IPS DF 4.7 (cell line): ENCODE measurements around the gene NPHP4.

Source experiments
- DNase-seq: peaks from one replicate; pipeline ENCODE4 v3.0.0-alpha.2; 2013; ENCODE audit warnings: low spot score; ENCODE audit errors: extremely low read depth

NPHP4 gene

GRCh38 chr1:5834477-5835178 is 157.6 kb downstream of the NPHP4 start:
- no peak for DNase-seq

GRCh38 chr1:5833911-5834310 is 158.3 kb downstream of the NPHP4 start:
- no peak for DNase-seq

- DNase-seq: no peak
Observed at GRCh38 chr1:5832916-5833895, 159.0 kb downstream of the NPHP4 start.

- no peak for DNase-seq
Observed at GRCh38 chr1:5831600-5832335, 160.5 kb downstream of the NPHP4 start.

- peak; percentile 76 for DNase-seq
Observed at GRCh38 chr1:5830771-5831599, 161.2 kb downstream of the NPHP4 start.

- DNase-seq: no peak
Observed at GRCh38 chr1:5829414-5829813, 162.8 kb downstream of the NPHP4 start.

GRCh38 chr1:5828308-5828935 is 163.8 kb downstream of the NPHP4 start:
- no peak for DNase-seq

GRCh38 chr1:5827516-5827915 is 164.7 kb downstream of the NPHP4 start:
- DNase-seq: no peak

- no peak for DNase-seq
Observed at GRCh38 chr1:5826601-5827000, 165.6 kb downstream of the NPHP4 start.

- no peak for DNase-seq
Observed at GRCh38 chr1:5822726-5823125, 169.5 kb downstream of the NPHP4 start.

- DNase-seq: no peak
Observed at GRCh38 chr1:5822266-5822665, 170.0 kb downstream of the NPHP4 start.

GRCh38 chr1:5821540-5822176 is 170.6 kb downstream of the NPHP4 start:
- no peak for DNase-seq

- no peak for DNase-seq
Observed at GRCh38 chr1:5820026-5820421, 172.2 kb downstream of the NPHP4 start.

- no peak for DNase-seq
Observed at GRCh38 chr1:5819391-5820025, 172.7 kb downstream of the NPHP4 start.

- no peak for DNase-seq
Observed at GRCh38 chr1:5818755-5819154, 173.5 kb downstream of the NPHP4 start.

GRCh38 chr1:5815716-5816115 is 176.5 kb downstream of the NPHP4 start:
- no peak for DNase-seq

GRCh38 chr1:5815211-5815610 is 177.0 kb downstream of the NPHP4 start:
- DNase-seq: no peak

- no peak for DNase-seq
Observed at GRCh38 chr1:5814046-5814619, 178.1 kb downstream of the NPHP4 start.

- no peak for DNase-seq
Observed at GRCh38 chr1:5813480-5813879, 178.7 kb downstream of the NPHP4 start.
